ENCODE data around the gene RABL3. TPM values are rescaled to one million over a fixed set of nuclear protein-coding genes. Genes with fewer than 3 reads are reported as not detected.
"Not testable (repeated sequence)": the region's sequence is repeated elsewhere in the genome, so short reads cannot be mapped to it uniquely, and the experiment has no call there.

RABL3 gene
- total RNA-seq, 1 donor from 2014 or later = 16.6 TPM

GRCh38 chr3:120681506-120682038 is 60.7 kb downstream of the RABL3 start:
- H3K4me3 ChIP-seq (ENCODE audit: low read depth, low read length) = no peak overlapping the region
- no peaks in the 10 kb centered on the region for H3K27me3 ChIP-seq (ENCODE audit: control insufficient read depth, insufficient read depth, low read length)
- H3K36me3 ChIP-seq (ENCODE audit: control insufficient read depth, insufficient read depth, low read length) = no peaks in the 10 kb centered on the region
- TF ChIP-seq, protein P1, sequence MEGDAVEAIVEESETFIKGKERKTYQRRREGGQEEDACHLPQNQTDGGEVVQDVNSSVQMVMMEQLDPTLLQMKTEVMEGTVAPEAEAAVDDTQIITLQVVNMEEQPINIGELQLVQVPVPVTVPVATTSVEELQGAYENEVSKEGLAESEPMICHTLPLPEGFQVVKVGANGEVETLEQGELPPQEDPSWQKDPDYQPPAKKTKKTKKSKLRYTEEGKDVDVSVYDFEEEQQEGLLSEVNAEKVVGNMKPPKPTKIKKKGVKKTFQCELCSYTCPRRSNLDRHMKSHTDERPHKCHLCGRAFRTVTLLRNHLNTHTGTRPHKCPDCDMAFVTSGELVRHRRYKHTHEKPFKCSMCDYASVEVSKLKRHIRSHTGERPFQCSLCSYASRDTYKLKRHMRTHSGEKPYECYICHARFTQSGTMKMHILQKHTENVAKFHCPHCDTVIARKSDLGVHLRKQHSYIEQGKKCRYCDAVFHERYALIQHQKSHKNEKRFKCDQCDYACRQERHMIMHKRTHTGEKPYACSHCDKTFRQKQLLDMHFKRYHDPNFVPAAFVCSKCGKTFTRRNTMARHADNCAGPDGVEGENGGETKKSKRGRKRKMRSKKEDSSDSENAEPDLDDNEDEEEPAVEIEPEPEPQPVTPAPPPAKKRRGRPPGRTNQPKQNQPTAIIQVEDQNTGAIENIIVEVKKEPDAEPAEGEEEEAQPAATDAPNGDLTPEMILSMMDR (IDR thresholded peaks at IDR 0.05; ENCODE audit: insufficient read depth, low read length, poor library complexity, severe bottlenecking) = no peak
- DNase-seq (ENCODE audit: low read depth) = no peak

GRCh38 chr3:120681018-120681417 is 61.3 kb downstream of the RABL3 start:
- no peaks in the 10 kb centered on the region for H3K36me3 ChIP-seq (ENCODE audit: control insufficient read depth, insufficient read depth, low read length)
- DNase-seq (ENCODE audit: low read depth) = no peak
- TF ChIP-seq, protein P1 (IDR thresholded peaks at IDR 0.05; ENCODE audit: insufficient read depth, low read length, poor library complexity, severe bottlenecking) = no peak
- H3K4me3 ChIP-seq (ENCODE audit: low read depth, low read length) = no peak overlapping the region
- no peaks in the 10 kb centered on the region for H3K27me3 ChIP-seq (ENCODE audit: control insufficient read depth, insufficient read depth, low read length)

DNA sequence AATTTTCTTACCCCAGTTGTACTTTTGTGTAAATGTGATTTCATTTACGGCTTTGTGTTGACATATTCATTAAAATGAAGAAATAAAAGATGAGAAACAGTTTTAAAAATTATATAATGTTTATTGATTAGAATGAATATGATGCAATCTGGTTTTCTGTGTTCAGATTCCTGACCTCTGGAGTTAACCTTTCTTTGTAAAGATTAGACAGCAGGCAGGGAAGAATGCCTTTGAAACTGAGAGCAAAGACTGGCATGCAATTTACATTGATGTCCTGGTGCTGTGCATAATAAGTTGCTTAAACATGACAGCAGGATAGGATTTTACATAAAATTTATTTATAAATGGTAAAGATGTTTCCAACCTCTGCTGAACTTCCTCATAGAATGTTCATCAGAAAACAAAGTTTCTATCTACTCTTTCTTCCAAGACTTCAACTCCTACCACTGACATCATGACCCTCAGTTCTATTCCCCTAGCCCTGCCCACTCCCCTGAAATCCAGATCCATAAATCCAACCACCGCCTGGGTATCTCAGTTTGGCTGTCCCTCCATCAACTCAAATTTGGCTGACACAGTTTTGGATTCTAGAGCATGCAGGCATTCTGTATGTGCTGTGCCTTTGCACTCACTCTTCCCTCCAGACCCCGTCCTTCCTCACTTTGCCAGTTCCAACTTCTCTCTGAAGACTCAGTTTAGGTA is 62.0 kb downstream of the RABL3 start:
- TF ChIP-seq, protein P1 (IDR thresholded peaks at IDR 0.05; ENCODE audit: insufficient read depth, low read length, poor library complexity, severe bottlenecking) = no peak

GRCh38 chr3:120678984-120679383 is 63.3 kb downstream of the RABL3 start:
- Histone ChIP-seq H3K27me3 (ENCODE audit: control insufficient read depth, insufficient read depth, low read length) (no peaks in the 10 kb centered on the region), H3K4me3 (ENCODE audit: low read depth, low read length) (no peak overlapping the region), H3K36me3 (ENCODE audit: control insufficient read depth, insufficient read depth, low read length) (no peaks in the 10 kb centered on the region)
- TF ChIP-seq, protein P1 (IDR thresholded peaks at IDR 0.05; ENCODE audit: insufficient read depth, low read length, poor library complexity, severe bottlenecking) = no peak
- DNase-seq (ENCODE audit: low read depth) = no peak

More for the DNA sequence above, 62.0 kb downstream of the RABL3 start:
- H3K27me3 ChIP-seq (ENCODE audit: control insufficient read depth, insufficient read depth, low read length) = no peaks in the 10 kb centered on the region
- no peak overlapping the region for H3K4me3 ChIP-seq (ENCODE audit: low read depth, low read length)
- no peak for DNase-seq (ENCODE audit: low read depth)
- no peaks in the 10 kb centered on the region for H3K36me3 ChIP-seq (ENCODE audit: control insufficient read depth, insufficient read depth, low read length)

DNA sequence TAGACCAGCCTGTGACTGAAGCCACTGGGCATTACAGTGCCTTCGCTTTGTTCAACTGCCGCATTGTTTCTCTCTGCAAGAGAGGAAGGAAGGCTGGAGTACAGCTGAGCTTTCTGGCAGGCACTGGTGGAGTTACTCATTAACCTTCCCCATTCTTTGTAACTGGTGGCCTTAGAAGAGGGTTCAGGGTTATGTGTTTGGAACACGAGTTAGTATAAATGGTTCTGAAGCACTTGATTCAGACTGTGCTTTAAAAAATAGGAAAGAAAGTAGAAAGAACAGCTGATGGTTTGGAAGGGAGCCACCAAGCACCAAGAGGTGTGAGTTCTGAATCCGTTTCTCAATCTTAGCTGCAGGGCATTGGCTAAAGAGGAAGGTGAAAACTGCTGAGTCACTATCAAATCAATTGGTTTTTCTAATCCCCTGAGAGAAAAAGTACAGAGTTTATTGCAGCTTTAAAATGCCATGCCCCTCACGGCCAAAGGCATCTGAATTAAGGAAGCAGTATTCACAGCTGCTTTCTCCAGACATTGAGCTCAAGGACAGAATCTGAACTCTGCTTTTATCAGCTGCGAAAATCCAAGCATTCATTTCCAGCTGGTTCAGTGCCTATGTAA is 63.9 kb downstream of the RABL3 start:
- TF ChIP-seq, protein P1 (IDR thresholded peaks at IDR 0.05; ENCODE audit: insufficient read depth, low read length, poor library complexity, severe bottlenecking) = no peak
- DNase-seq (ENCODE audit: low read depth) = peak; percentile 82
- Histone ChIP-seq H3K27me3 (ENCODE audit: control insufficient read depth, insufficient read depth, low read length) (no peaks in the 10 kb centered on the region), H3K4me3 (ENCODE audit: low read depth, low read length) (no peak overlapping the region), H3K36me3 (ENCODE audit: control insufficient read depth, insufficient read depth, low read length) (no peaks in the 10 kb centered on the region)

DNA sequence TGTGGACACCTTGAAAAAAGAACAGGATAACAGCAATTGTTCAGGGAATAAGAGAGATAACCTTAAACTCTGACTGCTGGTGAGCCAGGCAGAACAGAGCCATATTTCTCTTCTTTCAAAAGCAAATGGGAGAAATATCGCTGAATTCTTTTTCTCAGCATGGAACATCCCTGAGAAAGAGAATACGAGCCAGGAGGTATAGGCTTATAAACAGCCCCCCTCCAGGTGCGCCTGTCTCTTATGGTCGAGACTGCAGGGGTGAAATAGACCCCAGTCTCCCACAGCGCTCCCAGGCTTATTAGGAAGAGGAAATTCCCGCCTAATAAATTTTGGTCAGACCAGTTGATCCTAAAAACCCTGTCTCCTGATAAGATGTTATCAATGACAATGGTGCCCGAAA is 65.1 kb downstream of the RABL3 start:
- H3K27me3 ChIP-seq (ENCODE audit: control insufficient read depth, insufficient read depth, low read length); H3K36me3 ChIP-seq (ENCODE audit: control insufficient read depth, insufficient read depth, low read length); DNase-seq (ENCODE audit: low read depth); H3K4me3 ChIP-seq (ENCODE audit: low read depth, low read length): not testable (repeated sequence)

Data from kidney epithelial cell (primary cell).